ENCODE results near the gene PCK2. TPM values are rescaled to one million over a fixed set of nuclear protein-coding genes. Genes with fewer than 3 reads are reported as not detected.

The PCK2 gene
- total and polyA plus RNA-seq, 2 donors (not counting 3 experiments of a cell fraction or from before 2014, with no cell fraction given), result 23.5 to 24.5 TPM

GRCh38 chr14:24100197-24100981, 6.3 kb downstream of the PCK2 start:
- no peak overlapping the region for H3K4me3 ChIP-seq (replicated peaks in 1 of 3; ENCODE audit: insufficient read depth in 1 of 3, low read depth in 1 of 3, low read length in 3 of 3)
- intact Hi-C loops (cut with micrococcal nuclease), result no loop called here
- no peak for TF ChIP-seq POLR2AphosphoS5 (IDR thresholded peaks at IDR 0.05; ENCODE audit: insufficient read depth, low read depth, low read length)
- TF ChIP-seq MAX (IDR thresholded peaks at IDR 0.05; ENCODE audit: insufficient read depth, insufficient read length), result no peak
- no peak for TF ChIP-seq GATA2 (IDR thresholded peaks at IDR 0.05; ENCODE audit: insufficient read depth, insufficient read length, low read depth, low read length)
- TF ChIP-seq MYC (IDR thresholded peaks at IDR 0.05; ENCODE audit: low read depth, low read length), result no peak
- TF ChIP-seq FOS (IDR thresholded peaks at IDR 0.05; ENCODE audit: borderline replicate concordance, insufficient read depth, low read length), result no peak
- TF ChIP-seq JUN (IDR thresholded peaks at IDR 0.05; ENCODE audit: borderline replicate concordance, insufficient read depth, insufficient read length, low read depth), result no peak
- TF ChIP-seq EZH2 (IDR thresholded peaks at IDR 0.05; ENCODE audit: borderline replicate concordance, low read depth, low read length, severe bottlenecking), result no peak
- no peak for TF ChIP-seq POLR2A (IDR thresholded peaks at IDR 0.05; ENCODE audit: low read depth, low read length)
- no peak for TF ChIP-seq CTCF (IDR thresholded peaks at IDR 0.05; ENCODE audit: extremely low read depth in 1 of 2, insufficient read depth in 1 of 2, low read depth in 1 of 2, low read length in 2 of 2)
- FAIRE-seq (no peak), DNase-seq (ENCODE audit: low read depth, low spot score) (no peak)
- H3K9ac ChIP-seq (replicated peaks; ENCODE audit: extremely low read depth, insufficient read depth, low read length), result no peak overlapping the region
- dilution Hi-C loops (cut with MboI; ENCODE audit: extremely low pct_ligation_motif_present, low sequenced_read_pairs), result no loop called here
- ChIA-PET POLR2A (no interaction called here), CTCF (interaction anchor here (1.0 to 11.7 kb wide), 2 partner anchors 8 to 44 kb away, joined by 4 to 420 read pairs; no protein-coding TSS in a partner anchor)
- H3K79me2 ChIP-seq (ENCODE audit: control insufficient read depth, insufficient read depth, low read length), result peaks cover 4% of the 10 kb centered on the region
- no peak overlapping the region for H3K27ac ChIP-seq (ENCODE audit: insufficient read depth, low read depth, low read length)
- peaks cover 0 to 2% of the 10 kb centered on the region in 2 experiments for H3K36me3 ChIP-seq (ENCODE audit: control insufficient read depth in 2 of 2, extremely low read depth in 1 of 2, insufficient read depth in 2 of 2, low read length in 2 of 2)
- no TSS peak for BruUV-seq (replicated peaks)
- H3K27me3 ChIP-seq (ENCODE audit: control insufficient read depth in 2 of 2, insufficient read depth in 2 of 2, low read length in 2 of 2), result no peaks in the 10 kb centered on the region
- no peak overlapping the region for H2AFZ ChIP-seq (ENCODE audit: low read depth, low read length)
- no peaks in the 10 kb centered on the region for H4K20me1 ChIP-seq (replicated peaks; ENCODE audit: control insufficient read depth, extremely low read depth, insufficient read depth, low read length)
- no peaks in the 10 kb centered on the region for H3K9me3 ChIP-seq (replicated peaks; ENCODE audit: control insufficient read depth, insufficient read depth, low read length)
- no peaks in the 10 kb centered on the region for H3K9me1 ChIP-seq (replicated peaks; ENCODE audit: control insufficient read depth, extremely low read depth, insufficient read depth, low read length)
- H3K4me1 ChIP-seq (ENCODE audit: control insufficient read depth, extremely low read depth, insufficient read depth, low read length), result peaks cover 3% of the 10 kb centered on the region
- no peak overlapping the region for H3K4me2 ChIP-seq (ENCODE audit: insufficient read depth, low read length)
